Activated CD4-positive, alpha-beta T cell treated with anti-CD3 and anti-CD28 coated beads, Interleukin-2, amount 50 U/mL, for 24 hours (primary cell): ENCODE measurements around the gene CINP.

ENCODE experiments used
- DNase-seq, 2 donors: peaks; one replicate each; pipeline ENCODE4 v3.0.0-alpha.2; 2020; ENCODE audit warnings: low read depth in 1 of 2, low spot score in 1 of 2

Gene CINP

GRCh38 chr14:102362545-102363181, at the start of gene CINP, which contains the start of gene TECPR2:
Gene CINP (minus strand): TSS chr14:102362890. CDS start chr14:102362851, 39 bp downstream.
Gene TECPR2 (plus strand): TSS chr14:102362941. CDS start chr14:102376722, 13,781 bp downstream.
- peak; percentile 96 to 98 for DNase-seq

GRCh38 chr14:102408724-102409123, 46.0 kb upstream of the CINP start:
- DNase-seq = no peak

- DNase-seq = no peak
These were observed 44.6 kb upstream of the CINP start for GRCh38 chr14:102407258-102407657.

- no peak for DNase-seq
These were observed 40.3 kb upstream of the CINP start for GRCh38 chr14:102403028-102403427.

- no peak for DNase-seq
These were observed 33.8 kb upstream of the CINP start for GRCh38 chr14:102396521-102396920.

GRCh38 chr14:102394717-102395375, 32.2 kb upstream of the CINP start:
- DNase-seq = no peak

GRCh38 chr14:102392506-102392905, 29.8 kb upstream of the CINP start:
- DNase-seq = no peak

GRCh38 chr14:102390064-102390855, 27.6 kb upstream of the CINP start:
- DNase-seq = no peak

- DNase-seq = no peak
These were observed 26.6 kb upstream of the CINP start for GRCh38 chr14:102389246-102389645.

- no peak for DNase-seq
These were observed 24.4 kb upstream of the CINP start for GRCh38 chr14:102387086-102387485.

GRCh38 chr14:102378830-102379229, 16.1 kb upstream of the CINP start:
- DNase-seq = no peak

GRCh38 chr14:102377696-102378095, 15.0 kb upstream of the CINP start:
- no peak for DNase-seq

GRCh38 chr14:102375119-102375518, 12.4 kb upstream of the CINP start:
- no peak for DNase-seq

- DNase-seq = no peak
These were observed 11.6 kb upstream of the CINP start for GRCh38 chr14:102374264-102374663.

- no peak for DNase-seq
These were observed 10.4 kb upstream of the CINP start for GRCh38 chr14:102373110-102373509.

GRCh38 chr14:102371361-102371760, 8.7 kb upstream of the CINP start:
- no peak for DNase-seq

- DNase-seq = no peak
These were observed 7.7 kb upstream of the CINP start for GRCh38 chr14:102370305-102370809.

- peak in 1 of 2 donors; percentile 5 for DNase-seq
These were observed 673 bp upstream of the CINP start for GRCh38 chr14:102363182-102363943.

- peak; percentile 24 to 60 for DNase-seq
These were observed 606 bp downstream of the CINP start for GRCh38 chr14:102362084-102362483.

- no peak for DNase-seq
These were observed 2.3 kb downstream of the CINP start for GRCh38 chr14:102360388-102360787.

- no peak for DNase-seq
These were observed 3.3 kb downstream of the CINP start for GRCh38 chr14:102359341-102359740.
